ENCODE measurements around the gene DEFB124.

DNA sequence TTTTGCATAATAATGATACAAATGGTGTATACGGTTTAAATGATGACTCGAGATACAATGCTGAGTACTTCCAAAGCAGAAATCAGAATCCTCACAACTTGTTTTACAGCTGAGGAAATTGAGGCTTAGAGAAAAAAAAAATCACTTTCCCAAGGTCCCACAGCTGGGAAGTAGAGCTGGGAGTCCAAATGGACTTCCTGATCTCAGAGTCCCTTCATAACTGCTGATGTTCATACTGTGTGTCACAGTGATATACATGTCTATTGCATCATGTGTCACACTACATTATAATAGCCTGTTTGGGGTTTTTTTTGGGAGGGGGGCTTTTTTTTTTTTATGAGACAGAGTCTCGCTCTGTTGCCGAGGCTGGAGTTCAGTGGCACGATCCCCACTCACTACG, 47.8 kb upstream of the DEFB124 start:
- TF ChIP-seq, protein P1, sequence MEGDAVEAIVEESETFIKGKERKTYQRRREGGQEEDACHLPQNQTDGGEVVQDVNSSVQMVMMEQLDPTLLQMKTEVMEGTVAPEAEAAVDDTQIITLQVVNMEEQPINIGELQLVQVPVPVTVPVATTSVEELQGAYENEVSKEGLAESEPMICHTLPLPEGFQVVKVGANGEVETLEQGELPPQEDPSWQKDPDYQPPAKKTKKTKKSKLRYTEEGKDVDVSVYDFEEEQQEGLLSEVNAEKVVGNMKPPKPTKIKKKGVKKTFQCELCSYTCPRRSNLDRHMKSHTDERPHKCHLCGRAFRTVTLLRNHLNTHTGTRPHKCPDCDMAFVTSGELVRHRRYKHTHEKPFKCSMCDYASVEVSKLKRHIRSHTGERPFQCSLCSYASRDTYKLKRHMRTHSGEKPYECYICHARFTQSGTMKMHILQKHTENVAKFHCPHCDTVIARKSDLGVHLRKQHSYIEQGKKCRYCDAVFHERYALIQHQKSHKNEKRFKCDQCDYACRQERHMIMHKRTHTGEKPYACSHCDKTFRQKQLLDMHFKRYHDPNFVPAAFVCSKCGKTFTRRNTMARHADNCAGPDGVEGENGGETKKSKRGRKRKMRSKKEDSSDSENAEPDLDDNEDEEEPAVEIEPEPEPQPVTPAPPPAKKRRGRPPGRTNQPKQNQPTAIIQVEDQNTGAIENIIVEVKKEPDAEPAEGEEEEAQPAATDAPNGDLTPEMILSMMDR (IDR thresholded peaks at IDR 0.05): no peak
- TF ChIP-seq POLR2A (IDR thresholded peaks at IDR 0.05): no peak
